Measurements from ENCODE around the gene CSNK1D. TPM values are rescaled to one million over a fixed set of nuclear protein-coding genes. Genes with fewer than 3 reads are reported as not detected.

The CSNK1D gene
- total RNA-seq, 1 experiment from 2014 or later = 157 TPM

GRCh38 chr17:82301300-82301915 lies 27.9 kb upstream of the CSNK1D start:
- CTCF ChIA-PET = interaction anchor here (1.1 to 1.2 kb wide), 3 partner anchors 8 to 20 kb away, joined by 3 to 4 read pairs (median 3); no protein-coding TSS in a partner anchor
- no TSS peak for BruUV-seq (replicated peaks)

GRCh38 chr17:82300707-82301270 lies 27.3 kb upstream of the CSNK1D start:
- intact Hi-C loops (cut with micrococcal nuclease; ENCODE audit: unreplicated experiment) = no loop called here
- Mint-ChIP-seq H3K4me1 (ENCODE audit: low read depth, unreplicated experiment) (peaks cover 45% of the 10 kb centered on the region), H3K9me3 (ENCODE audit: low read depth, unreplicated experiment) (no peaks in the 10 kb centered on the region), H3K27ac (ENCODE audit: unreplicated experiment) (no peak overlapping the region), H3K4me3 (ENCODE audit: low read depth, unreplicated experiment) (no peak overlapping the region), H3K27me3 (ENCODE audit: unreplicated experiment) (peaks cover 7% of the 10 kb centered on the region), H3K36me3 (ENCODE audit: insufficient read depth, unreplicated experiment) (peaks cover 33% of the 10 kb centered on the region)
- CTCF ChIA-PET = interaction anchor here (1.1 to 1.2 kb wide), 3 partner anchors 8 to 19 kb away, joined by 3 to 4 read pairs (median 3); no protein-coding TSS in a partner anchor
- peak; percentile 73 for TF ChIP-seq CTCF (IDR thresholded peaks at IDR 0.05; ENCODE audit: unreplicated experiment)
- no TSS peak for BruUV-seq (replicated peaks)
- DNase-seq = peak; percentile 80

More at GRCh38 chr17:82301300-82301915, 27.9 kb upstream of the CSNK1D start:
- peaks cover 8% of the 10 kb centered on the region for H3K27me3 Mint-ChIP-seq (ENCODE audit: unreplicated experiment)
- peaks cover 44% of the 10 kb centered on the region for H3K4me1 Mint-ChIP-seq (ENCODE audit: low read depth, unreplicated experiment)
- no peak for DNase-seq
- no peak overlapping the region for H3K27ac Mint-ChIP-seq (ENCODE audit: unreplicated experiment)
- intact Hi-C loops (cut with micrococcal nuclease; ENCODE audit: unreplicated experiment) = no loop called here
- H3K36me3 Mint-ChIP-seq (ENCODE audit: insufficient read depth, unreplicated experiment) = peaks cover 27% of the 10 kb centered on the region
- no peak overlapping the region for H3K4me3 Mint-ChIP-seq (ENCODE audit: low read depth, unreplicated experiment)
- no peaks in the 10 kb centered on the region for H3K9me3 Mint-ChIP-seq (ENCODE audit: low read depth, unreplicated experiment)
- no peak for TF ChIP-seq CTCF (IDR thresholded peaks at IDR 0.05; ENCODE audit: unreplicated experiment)

- Mint-ChIP-seq H3K4me1 (ENCODE audit: low read depth, unreplicated experiment) (peaks cover 51% of the 10 kb centered on the region), H3K4me3 (ENCODE audit: low read depth, unreplicated experiment) (peak overlapping the region; percentile 26), H3K27me3 (ENCODE audit: unreplicated experiment) (peaks cover 7% of the 10 kb centered on the region), H3K36me3 (ENCODE audit: insufficient read depth, unreplicated experiment) (peaks cover 36% of the 10 kb centered on the region), H3K27ac (ENCODE audit: unreplicated experiment) (peak overlapping the region; percentile 45), H3K9me3 (ENCODE audit: low read depth, unreplicated experiment) (no peaks in the 10 kb centered on the region)
- TF ChIP-seq CTCF (IDR thresholded peaks at IDR 0.05; ENCODE audit: unreplicated experiment) = no peak
- CTCF ChIA-PET = interaction anchor here (1.2 kb wide), 2 partner anchors 9 to 18 kb away, joined by 3 to 4 read pairs; no protein-coding TSS in a partner anchor
- no peak for DNase-seq
- no TSS peak for BruUV-seq (replicated peaks)
- intact Hi-C loops (cut with micrococcal nuclease; ENCODE audit: unreplicated experiment) = no loop called here
Measured at GRCh38 chr17:82300228-82300627, 26.7 kb upstream of the CSNK1D start.

- Mint-ChIP-seq H3K4me1 (ENCODE audit: low read depth, unreplicated experiment) (peaks cover 59% of the 10 kb centered on the region), H3K27me3 (ENCODE audit: unreplicated experiment) (peaks cover 7% of the 10 kb centered on the region), H3K27ac (ENCODE audit: unreplicated experiment) (peak overlapping the region; percentile 45), H3K4me3 (ENCODE audit: low read depth, unreplicated experiment) (peak overlapping the region; percentile 26), H3K36me3 (ENCODE audit: insufficient read depth, unreplicated experiment) (peaks cover 36% of the 10 kb centered on the region), H3K9me3 (ENCODE audit: low read depth, unreplicated experiment) (no peaks in the 10 kb centered on the region)
- BruUV-seq (replicated peaks) = no TSS peak
- no peak for TF ChIP-seq CTCF (IDR thresholded peaks at IDR 0.05; ENCODE audit: unreplicated experiment)
- intact Hi-C loops (cut with micrococcal nuclease; ENCODE audit: unreplicated experiment) = loop anchor here (5.0 to 10.0 kb wide), 2 partner anchors 38 to 55 kb away; no protein-coding TSS in a partner anchor
- no peak for DNase-seq
- CTCF ChIA-PET = no interaction called here
Measured at GRCh38 chr17:82299452-82299851, 26.0 kb upstream of the CSNK1D start.
